ENCODE results near the gene PDZD2.
"Not testable (repeated sequence)": the region's sequence is repeated elsewhere in the genome, so short reads cannot be mapped to it uniquely, and the experiment has no call there.

The PDZD2 gene

DNA sequence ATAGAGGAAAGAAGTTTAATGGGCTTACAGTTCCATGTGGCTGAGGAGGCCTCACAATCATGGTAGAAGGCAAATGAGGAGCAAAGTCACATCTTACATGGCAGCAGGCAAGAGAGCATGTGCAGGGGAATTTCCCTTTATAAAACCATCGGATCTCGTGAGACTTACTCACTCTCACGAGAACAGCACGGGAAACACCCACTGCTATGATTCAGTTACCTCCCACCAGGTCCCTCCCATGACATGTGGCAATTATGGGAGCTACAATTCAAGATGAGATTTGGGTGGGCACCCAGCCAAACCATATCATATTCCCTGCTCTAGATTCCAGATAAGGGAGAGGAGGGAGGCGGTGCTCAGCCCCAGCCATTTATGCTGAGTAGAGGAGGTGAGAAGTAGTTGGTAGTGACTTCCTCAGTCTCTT, 336.3 kb downstream of the PDZD2 start:
- not testable (repeated sequence) for DNase-seq (ENCODE audit: low read depth in 2 of 2)

DNA sequence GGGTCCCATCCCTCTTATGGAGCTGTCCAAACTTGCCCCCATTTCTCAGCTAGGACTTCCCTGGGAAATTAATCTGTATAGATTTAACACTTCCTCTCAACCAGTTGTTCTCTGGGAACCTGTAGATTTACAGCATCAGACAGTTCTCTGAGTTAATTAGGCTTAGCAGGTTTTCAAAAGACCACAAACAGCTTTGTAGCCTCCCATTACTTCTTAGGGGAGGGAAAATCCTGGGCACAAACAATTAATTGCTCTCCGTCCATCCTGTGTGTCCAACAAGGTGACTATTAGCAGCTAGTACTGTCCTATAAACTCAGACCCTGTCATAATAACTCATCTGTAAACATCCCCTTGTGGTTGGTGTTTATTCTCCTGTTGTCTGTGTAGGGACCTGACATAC, 337.2 kb downstream of the PDZD2 start:
- DNase-seq (ENCODE audit: low read depth in 2 of 2): no peak

DNA sequence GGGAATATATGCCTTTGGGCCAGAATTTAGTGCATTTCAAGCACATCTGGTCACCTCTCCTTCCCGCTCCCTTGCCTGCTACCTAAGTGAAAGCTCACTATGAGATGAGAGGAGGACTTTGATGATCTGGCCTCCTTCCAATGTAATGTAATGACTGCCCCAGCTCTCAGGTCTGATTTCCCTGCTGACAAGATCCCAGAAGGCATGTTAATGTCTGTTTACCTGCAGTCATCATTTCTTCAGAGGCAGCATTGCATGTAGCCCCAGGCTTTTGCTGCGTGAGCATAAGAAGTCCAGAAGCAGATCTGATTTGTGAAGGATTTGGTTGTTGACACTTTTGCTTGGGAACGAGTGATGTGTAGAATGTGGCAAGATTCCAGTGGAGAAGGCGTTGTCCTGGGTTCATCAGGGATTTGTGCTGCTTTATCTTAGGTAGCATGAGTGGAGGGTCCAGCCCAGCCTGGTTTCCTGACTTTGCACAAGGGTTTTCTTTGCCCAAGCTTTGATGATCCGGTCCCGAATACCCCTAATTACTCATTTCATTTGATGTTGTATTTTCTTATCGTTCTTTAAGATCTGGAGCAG, 342.5 kb downstream of the PDZD2 start:
- no peak for DNase-seq (ENCODE audit: low read depth in 2 of 2)

DNA sequence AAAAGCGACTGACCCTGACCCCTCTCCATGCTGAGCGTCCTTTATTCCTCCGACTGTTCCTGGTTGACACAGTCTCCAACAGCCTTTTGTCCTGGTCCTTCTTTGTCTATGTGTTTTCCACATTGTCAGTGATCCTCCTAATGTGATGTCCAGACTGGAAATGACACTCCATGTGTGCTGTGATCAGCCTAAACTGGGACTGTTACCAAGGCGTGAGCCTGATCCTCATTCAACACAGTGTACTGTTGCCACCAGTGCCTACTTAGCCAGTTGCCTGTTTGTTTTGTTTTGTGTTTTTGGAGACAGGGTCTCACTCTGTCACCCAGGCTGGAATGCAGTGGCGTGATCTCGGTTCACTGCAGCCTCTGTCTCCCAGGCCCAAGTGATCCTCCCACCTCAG, 343.1 kb downstream of the PDZD2 start:
- no peak for DNase-seq (ENCODE audit: low read depth in 2 of 2)

DNA sequence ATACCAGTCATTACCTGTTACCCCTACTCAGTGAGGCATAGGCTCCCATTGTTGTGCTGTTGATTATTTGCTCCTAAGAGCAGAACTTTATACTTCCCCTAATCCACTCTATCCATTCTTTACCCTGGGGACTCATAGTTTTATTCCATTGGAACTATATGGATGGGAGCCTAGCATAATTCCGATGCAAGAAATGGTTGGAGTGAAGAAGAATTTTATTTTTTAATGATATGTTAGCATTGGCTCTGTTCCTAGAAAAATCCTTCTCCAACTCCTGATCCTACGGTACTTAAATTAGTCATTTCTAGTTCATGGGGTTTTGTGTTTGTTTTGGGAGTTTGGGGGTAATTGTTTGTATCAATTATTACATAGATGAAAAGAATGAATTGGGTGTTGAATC, 343.7 kb downstream of the PDZD2 start:
- DNase-seq (ENCODE audit: low read depth in 2 of 2): no peak

DNA sequence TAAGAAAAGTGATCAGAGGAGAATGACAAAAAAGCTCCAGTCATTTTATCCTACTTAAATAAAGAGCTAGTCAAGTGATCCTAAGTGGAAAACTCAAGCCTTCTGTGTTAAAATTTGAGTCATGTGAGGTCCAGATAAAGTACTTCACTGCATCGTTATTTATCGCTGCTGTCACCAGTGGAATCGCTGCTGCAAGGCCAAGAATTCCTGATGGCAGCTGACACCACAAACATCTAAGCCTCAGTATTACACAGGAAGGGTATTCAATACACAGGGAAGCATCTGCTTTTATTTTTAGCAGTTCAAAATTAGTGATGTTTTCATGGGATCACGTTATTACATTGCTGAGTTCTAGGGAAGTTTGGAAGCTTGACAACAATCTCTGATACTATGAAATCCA, 344.9 kb downstream of the PDZD2 start:
- DNase-seq (ENCODE audit: low read depth in 2 of 2): no peak

DNA sequence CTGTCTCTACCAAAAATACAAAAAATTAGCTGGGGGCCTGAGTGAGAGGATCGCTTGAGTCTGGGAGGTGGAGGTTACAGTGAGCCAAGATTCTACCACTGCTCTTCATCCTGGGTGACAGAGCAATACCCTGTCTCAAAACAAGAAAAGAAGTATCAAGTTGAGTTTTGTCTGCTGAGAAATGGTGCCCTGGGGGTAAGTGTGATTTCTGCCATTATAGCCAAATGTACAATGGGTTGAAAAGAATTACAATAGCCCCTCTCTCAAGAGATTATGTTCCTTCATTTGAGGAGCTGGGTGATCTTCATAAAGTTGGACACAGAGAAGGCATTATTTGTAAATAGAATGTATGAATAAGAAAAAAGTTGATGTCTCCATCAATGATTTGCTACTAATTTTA, 345.8 kb downstream of the PDZD2 start:
- no peak for DNase-seq (ENCODE audit: low read depth in 2 of 2)

DNA sequence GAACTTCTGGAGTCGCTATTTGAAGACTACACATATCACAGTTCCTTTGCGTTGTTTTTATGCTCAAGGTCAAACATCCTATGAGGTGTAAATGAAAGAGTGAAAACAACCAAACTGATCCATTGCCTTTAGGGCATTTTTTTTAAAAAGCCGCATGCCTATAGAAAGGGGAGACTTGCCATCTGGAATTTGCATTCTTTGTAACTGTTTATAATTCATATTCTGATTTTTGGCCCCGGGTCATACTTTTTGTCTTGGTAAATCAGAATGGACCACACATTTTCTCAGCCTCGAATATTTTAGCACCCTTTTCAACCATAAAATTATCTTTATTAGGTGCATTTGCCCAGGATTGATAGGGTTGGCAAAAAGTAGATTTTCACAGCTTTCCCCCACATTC, 347.2 kb downstream of the PDZD2 start:
- no peak for DNase-seq (ENCODE audit: low read depth in 2 of 2)

DNA sequence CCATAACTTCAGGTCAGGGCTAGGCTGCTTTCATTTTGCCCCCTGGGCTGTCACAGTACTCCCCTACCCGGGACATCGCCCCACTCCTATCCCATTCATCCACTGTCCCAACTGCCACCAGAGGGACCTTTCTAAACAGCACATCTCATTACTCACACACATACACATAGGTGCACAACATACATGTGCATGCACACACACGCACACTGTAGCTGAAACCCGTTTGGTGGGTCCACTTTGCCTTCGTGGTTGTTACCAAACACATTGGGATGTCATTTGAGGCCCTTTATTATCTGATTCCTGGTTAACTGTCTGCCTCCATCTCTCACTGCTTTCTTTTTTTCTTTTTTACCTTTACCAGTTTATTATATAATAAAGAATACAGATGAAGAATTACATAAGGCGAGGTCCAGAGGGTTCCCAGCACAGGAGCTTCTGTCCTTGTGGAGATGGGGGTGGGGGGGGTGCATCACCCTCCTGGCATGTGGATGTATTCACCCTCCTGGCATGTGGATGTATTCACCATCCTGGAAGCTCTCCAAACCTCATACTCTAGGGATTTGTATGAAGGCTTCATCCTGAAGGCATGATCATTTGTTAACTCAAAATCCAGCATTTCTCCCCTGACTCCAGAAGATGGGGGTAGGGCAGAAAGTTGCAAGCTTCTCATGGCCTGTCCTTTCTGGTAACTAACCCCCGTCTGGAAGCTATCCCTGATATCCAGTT, 349.2 kb downstream of the PDZD2 start:
- no peak for DNase-seq (ENCODE audit: low read depth in 2 of 2)

DNA sequence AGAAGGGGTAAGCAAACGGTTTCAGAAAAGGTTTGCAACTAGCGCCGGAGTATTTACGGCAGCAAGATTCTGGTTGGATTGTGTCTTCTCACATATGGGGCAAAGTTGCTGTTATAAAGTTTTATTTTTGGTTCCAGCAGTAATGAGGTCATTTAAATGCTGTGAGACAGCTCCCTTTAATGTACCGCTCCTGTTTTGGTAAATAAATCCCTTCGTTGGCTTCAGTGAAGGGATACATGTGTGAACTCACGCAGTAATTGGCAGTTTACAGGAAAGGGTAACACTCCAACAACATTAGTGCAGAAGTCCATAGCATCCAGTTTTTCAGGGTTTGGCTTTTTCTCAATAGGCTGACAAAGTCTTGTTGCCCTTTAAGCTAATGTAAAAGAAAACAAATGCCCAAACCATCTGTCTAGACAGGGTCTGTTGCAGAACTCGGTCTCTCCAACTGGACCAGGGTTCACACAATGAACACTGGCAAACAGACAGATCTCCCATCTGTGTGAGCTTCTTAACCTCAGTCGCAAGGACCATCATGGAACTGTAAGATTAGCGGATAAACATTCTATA, 351.2 kb downstream of the PDZD2 start:
- DNase-seq (ENCODE audit: low read depth in 2 of 2): no peak

DNA sequence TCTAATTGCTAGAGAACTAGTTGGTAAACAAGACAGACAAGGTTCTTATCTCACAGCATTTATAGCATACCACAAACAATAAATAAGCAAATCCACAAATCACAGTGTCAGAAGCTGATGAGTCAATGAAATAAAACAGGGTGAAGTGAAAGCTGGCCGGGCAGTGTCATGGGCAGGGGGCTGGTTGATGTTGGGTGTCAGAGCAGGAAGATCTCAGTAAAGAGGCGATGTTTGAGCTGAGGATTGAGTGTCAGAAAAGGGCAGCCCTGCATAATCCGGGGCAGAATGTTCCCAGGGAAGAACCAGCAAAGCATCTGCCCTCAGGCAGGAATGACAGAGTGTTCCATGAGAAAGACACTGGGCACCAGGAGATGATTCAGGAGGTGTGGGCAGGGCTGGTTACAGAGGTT, 351.8 kb downstream of the PDZD2 start:
- DNase-seq (ENCODE audit: low read depth in 2 of 2): no peak

DNA sequence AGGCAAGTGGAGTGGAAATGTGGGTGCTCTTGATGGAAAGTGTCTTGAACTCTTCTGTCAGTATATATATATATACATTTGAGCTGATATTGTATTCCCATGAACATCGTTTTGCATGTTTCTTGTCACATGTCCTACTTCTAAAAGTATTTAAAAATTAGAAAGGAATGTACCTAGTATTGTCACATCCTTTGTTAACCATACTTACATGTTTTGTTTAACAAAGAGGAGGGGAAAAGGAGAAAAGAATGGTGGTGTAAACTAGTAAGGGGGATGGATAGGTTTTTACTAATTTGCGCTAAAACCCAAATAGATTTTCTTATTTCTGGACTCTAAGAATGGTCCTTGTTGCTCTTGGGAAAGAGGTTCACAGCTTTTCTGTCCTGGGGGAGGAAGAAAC, 353.4 kb downstream of the PDZD2 start:
- no peak for DNase-seq (ENCODE audit: low read depth in 2 of 2)

DNA sequence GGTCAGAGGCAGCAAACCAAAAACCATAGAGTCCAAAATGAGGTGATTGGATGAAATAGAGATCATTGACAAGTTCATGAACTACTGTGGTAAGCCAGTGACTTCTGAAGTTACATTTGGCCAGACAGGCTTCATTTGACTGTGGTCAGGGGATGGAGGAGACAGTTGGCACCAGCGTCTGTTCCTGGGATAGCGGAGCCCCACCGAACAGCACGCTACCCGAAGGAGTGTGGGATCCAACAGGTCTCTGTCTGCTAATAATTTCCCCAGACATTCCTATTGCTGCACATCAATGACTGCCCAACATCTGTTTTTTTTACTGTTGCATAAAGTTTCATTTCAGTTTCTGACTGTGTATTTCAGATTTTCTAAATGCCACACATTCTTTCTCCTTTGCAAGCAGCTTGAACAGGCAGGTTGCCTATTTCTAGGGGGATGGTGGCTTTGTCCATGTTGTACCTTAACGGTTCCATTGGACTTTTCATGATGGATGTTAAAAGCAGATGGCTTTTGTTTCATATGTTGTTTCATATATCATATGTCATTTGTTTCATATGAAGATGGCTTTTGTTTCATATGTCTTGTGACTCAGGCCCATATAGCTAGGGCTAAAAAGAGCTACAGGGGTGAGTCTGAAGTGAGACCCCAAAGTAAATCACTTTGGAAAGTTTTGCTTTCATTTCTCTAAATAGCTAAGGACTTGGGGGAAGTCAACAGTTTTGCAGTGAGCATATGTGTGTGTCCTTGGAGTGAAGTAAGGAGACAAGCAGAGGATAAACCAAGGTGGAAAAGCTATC, 354.4 kb downstream of the PDZD2 start:
- DNase-seq (ENCODE audit: low read depth in 2 of 2): no peak

DNA sequence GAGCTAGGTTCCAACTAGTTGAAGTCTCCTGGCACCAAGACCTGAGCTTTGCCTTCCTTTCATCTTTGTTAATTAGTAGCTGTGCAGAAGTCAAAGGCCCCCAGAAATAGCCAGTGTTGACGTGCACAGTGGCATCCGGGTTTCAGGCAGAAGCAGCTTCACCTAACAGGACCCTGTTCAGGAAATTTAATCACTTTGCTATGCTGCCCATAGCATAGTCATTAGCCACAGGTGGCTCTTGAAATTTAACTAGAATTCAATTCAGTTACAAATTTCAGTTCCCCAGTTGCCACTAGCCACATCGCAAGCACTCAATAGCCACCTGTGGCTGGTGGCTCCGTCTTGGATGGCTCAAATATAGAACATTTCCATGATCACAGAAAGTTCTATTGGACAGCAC, 356.1 kb downstream of the PDZD2 start:
- no peak for DNase-seq (ENCODE audit: low read depth in 2 of 2)

DNA sequence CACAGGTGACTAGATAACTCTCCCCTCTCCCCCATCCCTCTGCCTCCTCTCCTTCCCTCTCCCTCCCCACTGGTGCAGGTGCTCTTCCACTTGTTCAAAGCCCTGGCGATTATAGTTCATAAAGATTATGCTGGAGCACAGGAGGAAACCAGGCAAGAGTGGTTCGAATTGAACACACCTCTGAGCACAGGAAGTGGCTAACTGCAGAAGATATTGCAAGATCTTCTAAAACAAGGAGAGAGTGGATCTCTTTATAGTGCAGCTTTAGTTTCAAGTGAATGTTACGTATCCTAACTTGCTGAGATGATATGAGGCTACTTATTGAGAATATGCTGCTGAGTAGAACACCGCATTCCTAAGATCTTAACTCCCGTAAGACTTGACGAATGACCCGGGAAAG, 356.8 kb downstream of the PDZD2 start:
- DNase-seq (ENCODE audit: low read depth in 2 of 2): no peak

DNA sequence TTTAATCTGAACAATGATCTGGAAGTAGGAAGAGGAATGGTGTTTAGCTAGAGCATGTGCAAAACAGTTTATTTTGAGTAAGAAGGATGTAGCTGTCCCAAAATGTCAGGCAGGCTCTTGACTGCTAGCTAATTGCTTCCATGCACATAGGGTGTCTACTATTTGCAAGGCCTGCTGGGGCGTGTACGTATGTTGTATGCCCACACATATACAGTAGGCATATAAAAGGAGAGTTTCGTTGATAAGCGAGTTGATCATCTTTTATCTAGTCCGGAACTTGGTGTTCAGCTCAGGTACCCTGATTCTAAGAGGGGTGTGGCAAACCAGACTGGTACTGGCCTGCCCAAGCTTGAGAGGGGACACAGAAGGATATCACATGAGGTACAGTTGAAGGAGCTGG, 358.0 kb downstream of the PDZD2 start:
- DNase-seq (ENCODE audit: low read depth in 2 of 2): no peak

DNA sequence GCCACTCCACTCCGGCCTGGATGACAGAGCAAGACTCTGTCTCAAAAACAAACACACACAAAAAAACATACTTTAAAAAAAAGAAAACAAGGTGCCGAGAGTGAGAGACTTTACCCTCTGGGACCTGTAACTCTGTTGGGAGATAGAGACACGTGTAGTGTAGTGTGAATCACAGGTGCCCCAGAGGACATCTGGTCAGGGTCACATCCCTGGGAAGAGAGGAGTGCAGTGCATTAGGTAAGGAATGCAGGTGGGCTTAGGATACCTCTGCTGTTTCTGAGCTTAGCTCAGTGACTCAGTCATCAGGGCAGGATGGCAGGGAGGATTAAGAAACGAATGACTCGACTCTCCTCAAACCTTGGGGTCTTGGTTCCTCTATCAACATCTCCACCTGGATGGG, 360.5 kb downstream of the PDZD2 start:
- DNase-seq (ENCODE audit: low read depth in 2 of 2): no peak

DNA sequence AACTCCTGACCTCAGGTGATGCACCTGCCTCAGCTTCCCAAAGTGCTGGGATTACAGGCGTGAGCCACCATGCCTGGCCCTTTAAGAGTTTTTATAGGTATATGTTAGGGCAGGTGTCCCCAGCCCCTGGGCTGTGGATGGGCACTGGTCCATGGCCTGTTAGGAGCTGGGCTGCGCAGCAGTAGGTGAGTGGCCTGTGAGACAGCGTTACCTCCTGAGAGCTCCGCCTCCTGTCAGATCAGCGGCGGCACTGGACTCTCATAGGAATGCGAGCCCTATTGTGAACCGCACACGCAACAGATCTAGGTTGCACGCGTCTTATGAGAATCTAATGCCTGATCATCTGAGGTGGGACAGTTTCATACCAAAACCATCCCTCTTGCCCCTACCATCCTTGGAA, 361.8 kb downstream of the PDZD2 start:
- DNase-seq (ENCODE audit: low read depth in 2 of 2): no peak

DNA sequence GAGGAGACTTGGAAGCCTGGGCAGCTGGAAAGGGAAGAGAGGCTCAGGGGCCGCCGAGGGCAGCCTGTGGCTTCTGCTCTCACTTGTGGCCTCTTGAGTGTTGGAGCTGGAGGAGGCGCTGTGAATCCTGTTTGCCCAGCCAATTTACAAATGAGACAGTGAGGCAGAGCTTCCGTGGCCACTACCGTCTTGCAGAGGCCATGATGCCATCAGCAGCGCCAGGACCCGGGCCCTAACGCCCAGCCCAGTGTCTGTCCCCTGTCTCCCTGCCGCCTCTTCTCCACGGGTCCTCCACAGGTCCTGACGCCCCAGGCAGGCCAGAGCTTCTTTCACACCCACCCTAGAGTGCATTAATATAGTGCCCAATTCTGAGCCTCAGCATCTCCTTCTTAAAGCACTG, 362.4 kb downstream of the PDZD2 start:
- no peak for DNase-seq (ENCODE audit: low read depth in 2 of 2)

DNA sequence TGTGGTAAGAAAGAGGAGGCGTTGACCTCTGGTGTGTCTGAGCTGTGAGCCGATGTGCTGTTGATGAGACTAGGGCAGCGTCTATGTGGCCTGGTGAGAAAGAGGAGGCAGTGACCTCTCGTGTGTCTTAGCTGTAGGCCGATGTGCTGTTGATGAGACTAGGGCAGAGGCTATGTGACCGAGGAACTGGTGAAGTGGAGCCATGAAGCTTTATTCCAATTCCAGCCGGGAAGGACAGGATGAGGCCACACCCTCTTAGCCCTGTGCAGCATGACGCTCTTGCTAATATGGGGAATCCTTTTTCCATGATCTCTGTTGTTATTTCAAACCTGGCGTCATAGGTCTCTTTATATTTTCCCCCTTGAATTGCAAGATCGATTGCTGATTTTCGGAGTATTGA, 362.8 kb downstream of the PDZD2 start:
- DNase-seq (ENCODE audit: low read depth in 2 of 2): no peak

DNA sequence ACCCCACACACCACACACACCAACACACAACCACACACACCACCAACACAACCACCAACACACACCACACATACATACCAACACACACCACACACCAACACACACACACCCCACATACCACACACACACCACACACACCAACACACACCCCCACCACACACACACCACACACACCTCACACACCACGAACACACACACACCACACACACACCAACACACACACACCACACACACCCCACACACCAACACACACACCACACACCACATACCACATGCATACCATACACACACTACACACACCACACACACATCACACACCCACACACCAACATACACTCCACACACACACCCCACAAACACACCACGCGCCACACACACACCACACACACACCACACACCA, 363.8 kb downstream of the PDZD2 start:
- DNase-seq (ENCODE audit: low read depth in 2 of 2): no peak

DNA sequence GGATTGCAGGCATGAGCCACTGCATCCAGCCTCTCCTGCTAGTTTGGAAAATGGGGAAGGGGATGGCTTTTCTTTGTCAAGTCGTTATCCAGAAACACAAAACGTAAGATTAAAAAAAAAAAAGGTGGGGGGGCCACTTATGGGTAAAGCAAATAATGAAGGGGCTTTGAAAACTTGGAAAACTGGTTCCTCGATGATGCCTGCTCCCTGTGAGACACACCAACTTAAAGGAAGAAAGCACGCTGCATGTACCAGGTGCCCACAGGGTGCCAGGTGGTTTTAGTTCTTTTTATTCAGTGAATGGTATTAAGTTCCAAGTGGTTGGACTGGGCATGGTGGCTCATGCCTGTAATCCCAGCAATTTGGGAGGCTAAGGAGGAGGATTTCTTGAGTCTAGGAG, 365.1 kb downstream of the PDZD2 start:
- DNase-seq (ENCODE audit: low read depth in 2 of 2): no peak

DNA sequence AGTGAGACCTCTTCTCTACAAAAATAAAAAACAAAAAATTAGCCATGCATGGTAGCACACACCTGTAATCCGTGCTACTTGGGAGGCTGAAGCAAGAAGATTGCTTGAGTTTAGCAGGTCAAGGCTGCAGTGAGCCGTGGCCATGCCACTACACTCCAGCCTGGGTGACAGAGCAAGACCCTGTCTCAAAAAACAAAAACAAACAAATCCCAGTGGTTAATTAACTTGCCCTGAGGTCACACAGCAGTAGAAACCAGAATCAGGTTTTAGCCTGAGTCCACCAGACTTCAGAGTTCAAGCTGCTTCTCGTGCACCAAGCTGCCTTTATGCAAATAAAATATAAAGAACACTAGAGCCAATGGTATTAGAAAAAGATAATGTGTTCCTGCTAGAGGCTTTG, 365.5 kb downstream of the PDZD2 start:
- no peak for DNase-seq (ENCODE audit: low read depth in 2 of 2)
